CD4-positive, alpha-beta T cell treated with Interleukin-2 at 100 ng/mL for 4 hours (primary cell): ENCODE results near the gene TTC7B.

Experiments used
- DNase-seq: peaks from one replicate; pipeline ENCODE4 v3.0.0-alpha.2; 2020; ENCODE audit warnings: low spot score

TTC7B gene

DNA sequence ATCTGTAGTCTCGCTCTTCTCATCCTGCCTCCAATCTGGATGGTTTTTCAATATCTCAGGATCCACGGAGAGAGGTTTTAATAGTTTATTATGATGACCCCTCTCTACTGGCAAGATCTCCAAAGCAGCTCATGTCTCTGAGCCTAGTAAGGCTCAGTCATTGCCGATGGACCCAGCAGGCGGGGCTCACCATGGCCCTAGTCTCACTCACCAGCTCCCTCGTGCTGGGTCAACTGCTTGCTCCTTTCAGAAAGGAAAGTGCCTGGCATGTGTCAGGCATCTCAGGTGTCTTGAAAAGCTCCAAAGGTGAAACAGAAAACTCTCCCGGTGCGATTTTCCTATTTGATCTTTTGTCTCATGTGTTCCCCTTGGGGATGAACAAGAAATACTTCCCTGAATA, 240.4 kb downstream of the TTC7B start:
- no peak for DNase-seq

DNA sequence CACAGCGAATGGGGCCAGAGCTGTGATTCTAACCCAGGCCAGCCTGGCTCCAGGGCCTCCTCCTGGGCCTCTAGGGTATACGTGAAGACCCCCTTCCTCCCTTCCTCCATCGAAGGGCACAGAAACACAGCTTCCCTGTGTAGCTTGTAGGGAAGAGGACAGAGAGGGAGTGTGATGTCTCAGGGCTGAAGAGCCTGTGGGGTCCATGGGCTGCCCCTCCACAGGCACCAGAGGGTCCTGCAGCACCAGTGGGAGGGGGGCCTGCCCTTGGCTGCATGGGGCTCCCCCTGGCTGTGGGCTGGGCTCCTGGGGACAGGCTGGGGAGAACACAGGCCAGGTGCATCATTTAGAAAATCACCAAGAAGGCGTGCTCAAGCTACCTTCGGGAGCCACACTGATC, 240.9 kb downstream of the TTC7B start:
- DNase-seq, result no peak

DNA sequence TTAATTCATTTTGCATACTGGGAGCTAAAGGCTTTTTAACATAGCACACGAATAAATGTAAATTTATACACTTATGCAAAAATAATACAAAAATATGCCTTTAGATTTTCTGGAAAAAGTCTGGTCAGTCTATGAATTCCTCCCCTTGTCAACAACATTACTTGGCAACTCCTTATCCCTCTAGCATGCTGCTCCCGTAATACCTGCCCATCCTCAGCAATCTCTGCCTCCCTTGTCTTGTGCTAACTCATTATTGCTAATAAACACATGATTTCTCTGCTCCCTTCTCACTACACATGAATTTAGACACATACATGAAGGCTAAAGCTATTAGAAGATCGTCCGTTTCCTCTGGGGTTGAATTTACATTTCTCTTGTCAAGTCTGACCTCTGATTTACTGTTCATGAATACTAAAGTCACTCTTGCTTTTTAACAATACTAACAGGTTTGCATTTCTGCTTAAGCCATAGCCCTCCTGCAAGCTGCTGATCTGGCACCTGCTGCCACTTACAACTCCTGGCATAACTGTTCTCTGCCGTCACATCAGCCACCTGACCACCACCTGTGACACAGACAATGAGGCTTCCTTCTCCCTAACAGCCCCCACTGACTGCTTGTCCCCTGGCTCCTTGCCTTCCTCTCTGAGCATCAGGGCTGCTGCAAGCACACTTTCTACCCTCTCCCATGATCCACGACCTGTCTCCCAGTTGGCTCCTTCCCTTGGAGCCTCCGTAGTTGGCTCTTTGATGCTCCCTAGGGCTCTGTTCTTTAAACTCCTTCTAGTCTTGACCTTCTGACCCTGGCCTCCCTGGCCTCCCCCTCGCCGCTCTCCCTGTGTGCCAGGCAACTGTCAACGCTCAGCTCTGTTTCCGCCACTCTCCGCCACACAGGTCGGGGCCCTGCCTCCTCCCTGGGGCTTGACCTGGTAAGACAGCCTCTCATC, 241.8 kb downstream of the TTC7B start:
- no peak for DNase-seq

DNA sequence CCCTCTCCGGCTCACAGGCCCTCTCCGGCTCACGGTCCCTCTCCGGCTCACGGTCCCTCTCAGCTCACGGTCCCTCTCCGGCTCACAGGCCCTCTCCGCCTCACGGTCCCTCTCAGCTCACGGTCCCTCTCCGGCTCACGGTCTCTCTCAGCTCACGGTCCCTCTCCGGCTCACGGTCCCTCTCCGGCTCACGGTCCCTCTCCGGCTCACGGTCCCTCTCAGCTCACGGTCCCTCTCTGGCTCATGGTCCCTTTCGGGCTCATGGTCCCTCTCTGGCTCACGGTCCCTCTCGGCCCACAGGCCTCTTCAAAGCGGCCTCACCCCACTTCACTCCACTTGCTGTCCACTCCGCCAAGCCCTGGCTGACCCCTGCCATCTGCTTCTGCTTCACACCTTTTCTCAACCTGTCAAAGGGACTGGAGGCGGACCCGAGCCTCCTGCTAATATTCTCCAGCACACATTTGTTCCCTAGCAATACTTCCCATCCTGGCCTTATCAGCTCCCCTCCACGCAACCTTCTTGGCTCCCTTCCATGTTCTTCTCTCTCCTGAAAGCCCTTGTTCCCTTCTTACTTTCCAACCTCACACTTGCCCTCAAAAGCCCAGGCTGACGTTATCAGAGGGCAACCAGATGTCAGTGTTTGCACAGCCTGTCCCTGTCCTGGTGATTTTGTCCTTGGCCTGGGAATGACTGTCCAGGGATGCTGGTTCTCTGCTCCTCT, 242.7 kb downstream of the TTC7B start:
- no peak for DNase-seq

DNA sequence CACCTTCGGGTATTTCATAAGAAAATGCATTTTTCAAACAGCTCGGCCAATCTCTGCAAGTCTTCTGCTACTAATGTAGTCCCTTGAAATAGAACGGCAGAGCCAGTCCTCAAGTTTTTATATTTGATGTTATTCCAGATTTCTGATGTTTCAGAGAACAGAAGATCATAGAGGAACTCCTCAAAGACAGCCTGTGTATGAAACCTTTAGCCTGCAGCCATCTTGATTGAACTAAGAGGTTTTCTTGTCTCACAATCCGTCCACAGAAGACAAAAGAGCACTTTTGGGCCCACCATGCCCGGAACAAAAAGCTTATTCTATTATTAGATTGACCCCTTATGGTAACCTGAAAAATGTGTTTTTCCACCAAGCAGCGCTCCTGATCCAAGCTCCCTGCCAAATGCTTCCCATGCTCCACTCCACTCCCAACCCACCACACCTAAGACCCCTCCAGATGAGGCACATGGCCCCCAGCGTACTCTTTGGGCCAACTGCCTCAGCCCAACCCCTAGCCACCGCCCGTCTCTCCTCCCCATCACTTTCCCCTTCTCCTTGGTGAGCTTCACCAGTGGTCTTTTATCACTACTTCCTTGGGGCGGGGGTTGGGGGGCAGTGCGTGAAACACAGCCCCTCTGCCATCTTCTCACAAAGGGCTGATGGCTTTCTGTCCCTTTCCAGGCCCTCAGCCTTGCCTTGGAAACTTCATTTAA, 243.6 kb downstream of the TTC7B start:
- no peak for DNase-seq

DNA sequence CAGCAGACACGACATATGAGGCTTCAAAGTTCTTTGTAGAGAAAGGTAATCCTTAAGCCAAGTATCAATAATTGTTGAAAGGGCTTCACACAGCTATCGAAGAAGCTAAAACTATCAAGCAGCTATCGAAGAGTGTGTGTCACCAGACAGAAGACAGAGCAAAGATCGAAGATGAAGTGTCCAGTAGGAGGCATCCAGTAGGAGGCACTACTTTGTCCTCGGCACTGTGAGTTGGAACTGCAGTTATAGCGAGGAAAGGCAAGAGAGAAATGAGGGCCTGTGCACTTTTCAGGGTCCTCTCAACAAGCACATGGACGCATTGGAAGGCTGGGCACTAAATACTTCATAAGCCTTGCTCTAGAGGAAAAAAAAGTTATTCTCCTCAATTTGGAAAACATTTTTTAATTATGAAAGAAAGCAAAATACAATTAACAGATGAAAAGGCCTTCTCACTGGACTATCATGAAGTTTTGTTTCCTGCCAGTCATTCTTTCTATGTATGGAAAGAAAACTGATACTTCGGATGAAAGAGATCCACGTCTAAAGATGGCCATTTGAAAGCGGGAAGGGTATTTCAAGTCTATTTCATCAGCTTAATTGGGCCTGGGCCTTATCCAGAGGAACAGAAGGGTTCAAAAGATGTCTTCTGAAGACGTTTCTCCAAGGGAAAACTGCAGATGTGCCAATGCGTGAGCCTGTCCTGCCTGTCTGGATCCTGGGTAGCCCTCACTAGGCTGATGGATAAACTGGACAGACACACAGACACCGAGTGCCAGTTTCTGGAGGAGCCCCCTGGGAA, 244.9 kb downstream of the TTC7B start:
- DNase-seq, result no peak

DNA sequence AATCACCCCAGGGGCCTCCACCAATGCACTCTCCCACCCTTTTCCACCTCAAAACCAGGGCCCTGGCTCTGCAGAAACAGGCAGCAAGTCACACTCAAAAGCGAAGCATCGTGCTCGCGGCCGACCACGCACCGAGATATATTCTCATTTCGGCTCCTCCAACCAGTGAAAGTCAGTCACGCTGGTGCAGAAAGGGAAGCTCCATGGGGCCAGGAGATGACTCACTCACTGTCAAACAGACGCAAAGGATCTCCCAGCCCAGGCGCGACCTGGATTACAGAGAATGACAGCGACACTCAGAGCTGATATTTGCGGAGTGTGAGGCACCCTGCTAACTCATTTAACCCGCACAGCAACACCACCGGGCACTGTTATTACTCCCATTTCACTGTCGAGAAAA, 245.8 kb downstream of the TTC7B start:
- no peak for DNase-seq

DNA sequence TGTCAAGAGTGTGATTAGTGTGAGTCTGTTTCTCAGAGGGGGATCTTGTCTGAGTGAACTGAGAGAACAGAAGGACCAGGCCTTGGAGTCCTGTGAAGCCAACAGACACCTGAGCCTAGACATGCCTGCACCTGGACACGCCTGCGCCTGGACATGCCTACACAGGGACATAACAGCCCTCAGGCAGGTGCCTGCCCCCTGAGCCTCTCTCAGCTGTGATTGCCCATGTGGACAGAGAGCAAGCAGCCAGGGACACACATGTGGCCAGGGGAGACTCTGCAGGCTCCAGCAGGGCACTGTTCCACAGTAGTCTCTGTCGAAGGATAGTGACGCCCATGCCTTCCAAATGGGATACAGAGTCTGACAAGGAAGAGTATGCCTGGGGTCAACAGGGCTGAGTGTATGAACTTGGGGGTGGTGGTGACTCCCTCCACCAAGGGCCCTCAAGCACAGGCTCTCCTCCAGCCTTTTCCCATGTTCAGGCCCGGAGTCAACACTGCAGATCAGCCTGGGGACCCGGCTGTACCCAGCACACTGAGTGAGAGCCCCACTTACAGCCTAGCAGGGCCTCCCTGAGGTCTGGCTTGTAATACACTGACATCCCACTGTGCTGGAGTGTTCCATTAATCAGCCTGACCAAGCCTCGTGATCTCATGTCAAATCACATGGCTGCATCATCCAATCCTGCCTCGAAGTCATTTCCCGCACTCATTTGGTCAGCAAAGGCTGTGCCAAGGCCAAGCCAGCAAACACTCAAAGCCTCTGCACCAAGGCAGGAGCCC, 246.4 kb downstream of the TTC7B start:
- DNase-seq, result no peak

DNA sequence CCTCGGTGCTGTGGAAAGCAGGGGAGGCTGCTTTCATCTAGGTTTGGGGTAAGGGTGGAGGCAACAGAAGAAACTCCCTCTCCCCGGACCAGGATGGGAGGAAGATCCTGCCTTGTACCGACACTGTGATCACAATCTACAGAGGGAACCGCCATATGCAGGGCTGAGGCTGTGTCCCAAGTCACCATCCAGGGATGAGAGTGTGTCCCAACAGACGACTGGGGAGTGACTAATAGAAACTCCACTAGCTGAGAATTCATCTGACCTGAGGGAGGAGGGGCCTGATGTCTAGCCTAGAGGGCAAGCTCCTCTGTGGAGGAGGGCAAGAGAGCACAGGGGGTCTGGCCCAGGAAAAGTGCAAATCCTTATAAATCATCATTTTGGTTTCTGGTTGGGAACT, 247.0 kb downstream of the TTC7B start:
- no peak for DNase-seq

DNA sequence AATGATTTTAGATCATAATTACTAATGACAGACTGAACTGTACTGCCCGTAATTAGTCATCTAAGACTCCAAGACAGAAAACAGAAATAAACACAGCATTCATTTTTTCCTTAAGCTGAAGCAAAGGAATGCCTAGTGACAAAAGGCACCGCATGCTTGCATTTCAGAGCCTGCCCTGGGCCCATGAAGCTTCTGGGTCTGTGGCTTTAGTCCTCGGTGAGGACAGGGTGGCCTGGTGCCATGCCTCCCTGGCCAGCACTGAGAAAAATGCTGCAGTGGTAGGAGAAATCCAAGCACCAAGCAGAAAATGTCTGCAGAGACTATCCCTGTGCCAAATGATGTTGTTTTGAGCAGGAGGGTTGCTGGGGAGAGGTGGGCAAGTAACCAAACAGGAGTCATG, 247.8 kb downstream of the TTC7B start:
- DNase-seq, result no peak

DNA sequence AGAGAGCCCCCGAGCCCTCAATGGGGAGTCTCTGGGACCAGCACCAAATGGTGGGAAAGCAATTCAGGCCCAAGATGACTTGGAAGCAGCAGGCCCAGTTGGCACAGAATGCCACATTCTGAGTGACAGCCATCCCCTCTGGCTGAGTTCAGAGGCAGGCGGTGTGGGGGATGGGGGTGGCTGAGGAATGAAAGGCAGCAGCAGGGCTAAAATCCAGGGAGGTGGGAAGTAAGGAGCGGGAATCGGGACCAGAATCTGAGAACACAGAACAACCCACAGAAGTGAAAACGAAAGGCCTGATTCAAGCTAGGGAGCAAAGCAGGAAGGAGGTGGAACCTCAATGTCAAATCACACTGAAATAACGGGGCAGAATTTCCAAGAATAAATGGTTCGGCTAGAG, 248.2 kb downstream of the TTC7B start:
- no peak for DNase-seq

DNA sequence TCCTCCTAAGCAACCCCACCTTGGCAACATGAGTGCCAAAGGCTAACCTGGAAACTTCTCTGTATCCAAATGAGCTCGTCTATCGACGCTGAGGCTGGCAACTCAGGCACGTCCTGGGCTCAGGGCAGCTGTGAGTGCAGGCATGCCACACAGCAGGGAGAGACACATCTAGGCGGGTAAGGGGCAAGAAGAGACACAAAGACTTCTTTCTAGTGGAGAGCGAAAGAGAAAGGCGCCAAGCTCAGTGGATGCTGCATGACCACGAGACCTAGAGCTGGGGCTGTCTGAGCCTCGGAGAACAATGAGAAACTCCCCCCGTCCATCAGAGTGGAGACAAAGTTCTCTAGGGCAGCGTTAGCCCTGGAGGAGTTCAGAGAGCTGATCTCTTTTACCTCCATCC, 249.0 kb downstream of the TTC7B start:
- DNase-seq, result no peak

DNA sequence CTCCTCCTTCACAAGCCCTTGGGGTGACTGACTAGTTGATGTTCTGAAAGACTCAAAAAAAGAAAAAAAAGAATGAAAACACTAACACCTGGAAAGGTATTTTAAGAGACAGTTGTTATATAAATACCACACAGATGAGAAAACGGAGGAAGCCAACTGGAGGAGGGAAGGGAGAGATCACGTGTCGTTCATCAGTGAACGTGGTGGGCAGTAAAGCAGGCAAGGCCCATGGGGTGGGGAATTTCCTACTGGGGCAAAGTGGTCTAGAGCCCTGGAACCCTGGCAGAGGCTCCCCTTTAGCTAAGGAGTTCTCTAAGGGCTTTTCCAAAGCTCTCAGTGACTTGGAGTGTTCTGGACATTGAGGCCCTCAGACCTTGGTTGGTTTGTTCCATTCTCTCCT, 249.7 kb downstream of the TTC7B start:
- DNase-seq, result no peak

DNA sequence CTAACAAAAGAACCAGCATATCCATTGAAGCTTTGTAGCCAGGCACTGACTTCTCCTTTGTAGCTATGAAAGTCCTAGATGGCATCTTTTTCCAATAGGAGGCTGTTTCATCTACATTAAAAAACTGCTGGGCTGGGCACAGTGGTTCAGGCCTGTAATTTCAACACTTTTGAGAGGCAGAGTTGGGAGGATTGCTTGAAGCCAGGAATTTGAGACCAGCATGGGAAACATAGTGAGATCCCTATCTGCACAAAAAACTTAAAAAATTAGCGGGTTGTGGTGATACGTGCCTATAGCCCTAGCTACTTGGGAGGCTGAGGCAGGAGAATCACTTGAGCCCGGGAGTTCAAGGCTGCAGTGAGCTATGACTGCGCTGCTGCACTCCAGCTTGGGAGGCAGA, 251.7 kb downstream of the TTC7B start:
- DNase-seq, result no peak

DNA sequence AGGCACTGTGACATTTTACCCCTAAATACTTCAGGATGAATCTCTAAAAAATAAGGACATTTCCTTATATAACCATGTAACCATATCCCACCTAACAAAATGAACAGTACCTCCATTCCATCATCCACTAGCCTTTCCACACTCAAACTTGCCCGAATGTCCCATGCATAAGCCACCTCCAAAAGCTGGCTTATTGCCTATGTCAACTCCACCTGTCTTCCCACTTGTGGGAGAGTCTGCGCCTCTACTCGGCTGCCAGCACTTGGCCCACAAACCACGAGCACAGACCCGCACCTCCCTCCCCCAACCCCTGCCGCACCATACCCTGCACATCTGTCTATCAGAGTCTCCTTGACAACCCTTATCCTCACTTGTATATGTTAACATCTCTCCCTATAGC, 253.6 kb downstream of the TTC7B start:
- DNase-seq, result no peak

DNA sequence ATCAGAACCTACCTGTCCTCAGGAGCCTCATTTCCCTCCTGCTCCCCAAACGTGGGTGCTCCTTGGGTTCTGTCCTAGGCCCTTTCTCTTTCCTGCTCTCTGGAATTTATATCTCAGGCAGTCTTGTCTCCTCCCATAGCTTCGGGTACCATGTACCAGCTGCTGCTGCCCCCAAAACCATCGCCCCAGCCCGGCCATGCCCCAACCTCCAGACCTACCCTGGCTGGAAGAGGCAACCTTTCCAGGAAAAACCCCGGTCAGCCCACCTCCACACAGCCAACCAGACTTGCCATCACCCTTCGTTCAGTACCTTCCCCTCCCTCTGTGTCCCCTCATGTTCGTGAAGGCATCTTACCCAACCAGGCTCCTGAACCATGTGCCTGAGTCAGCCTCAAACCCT, 254.3 kb downstream of the TTC7B start:
- DNase-seq, result no peak

DNA sequence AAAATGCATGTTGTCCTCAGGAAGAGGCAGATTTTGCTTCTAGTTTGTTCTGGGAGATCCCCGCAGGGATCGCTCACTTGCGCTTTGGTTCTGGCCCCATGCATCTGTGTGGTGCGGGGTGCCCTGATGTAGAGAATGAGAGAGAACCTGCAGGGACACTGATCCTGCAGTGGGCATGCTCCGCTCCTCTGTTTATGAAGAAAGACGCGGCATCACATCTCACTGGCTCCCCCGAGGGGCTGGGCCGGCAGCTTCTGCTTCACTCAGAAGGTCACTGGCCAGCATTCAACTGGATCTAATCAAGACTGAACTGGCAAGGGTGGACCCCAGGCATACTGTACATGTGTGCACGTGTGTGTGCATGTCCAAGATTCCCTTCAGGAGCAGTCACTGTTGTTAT, 255.2 kb downstream of the TTC7B start:
- DNase-seq, result no peak

DNA sequence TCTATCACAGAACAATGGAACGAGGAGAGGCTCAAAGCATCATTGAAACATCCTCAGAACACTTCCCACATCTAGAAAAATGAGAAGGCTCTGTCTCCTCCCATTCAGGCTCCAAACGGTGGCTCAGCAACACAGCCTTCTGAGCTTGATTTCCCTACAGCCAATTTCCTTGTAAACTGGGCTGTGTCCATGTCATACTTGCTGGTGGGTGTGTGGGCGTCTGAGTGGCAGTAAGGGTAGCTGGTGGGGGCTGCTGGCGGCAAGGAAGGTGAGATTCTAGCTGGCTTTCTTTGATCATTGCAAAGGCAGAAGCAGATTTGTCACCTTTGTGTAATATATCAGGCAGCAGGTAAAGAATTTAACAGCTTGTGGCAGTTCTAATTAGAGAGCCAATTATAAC, 255.7 kb downstream of the TTC7B start:
- no peak for DNase-seq

DNA sequence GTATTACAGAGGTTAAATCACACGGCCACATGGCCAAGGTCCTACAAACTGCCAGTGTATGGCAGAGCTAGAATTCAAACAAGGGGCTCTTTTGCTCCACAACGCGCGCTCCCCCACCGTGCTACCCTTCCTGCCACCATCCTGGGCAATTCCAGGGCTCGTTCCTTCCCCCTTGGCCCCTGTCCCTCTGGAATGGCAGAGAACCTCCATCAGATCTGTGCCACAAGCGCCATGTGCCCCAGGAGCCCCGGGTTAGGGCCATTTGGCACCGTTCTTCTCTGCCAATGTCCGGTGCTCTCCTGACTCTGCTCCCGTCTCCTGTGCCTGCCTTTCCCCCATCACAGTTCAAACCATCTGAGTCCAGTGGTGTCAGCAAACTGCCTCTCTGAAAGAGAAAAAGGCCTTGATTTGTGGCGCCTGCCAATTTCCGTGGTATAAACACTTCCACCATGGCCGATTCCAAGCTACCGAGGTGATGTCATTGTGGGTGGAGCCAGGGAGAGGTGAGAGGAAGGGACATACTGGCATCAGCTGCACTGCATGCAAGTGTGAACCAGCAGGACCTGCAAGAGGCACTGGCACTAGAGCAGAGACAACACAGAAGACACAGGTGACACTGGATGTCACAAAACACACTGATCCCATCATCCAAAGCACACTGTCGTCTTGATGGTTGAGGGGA, 256.3 kb downstream of the TTC7B start:
- DNase-seq, result no peak

DNA sequence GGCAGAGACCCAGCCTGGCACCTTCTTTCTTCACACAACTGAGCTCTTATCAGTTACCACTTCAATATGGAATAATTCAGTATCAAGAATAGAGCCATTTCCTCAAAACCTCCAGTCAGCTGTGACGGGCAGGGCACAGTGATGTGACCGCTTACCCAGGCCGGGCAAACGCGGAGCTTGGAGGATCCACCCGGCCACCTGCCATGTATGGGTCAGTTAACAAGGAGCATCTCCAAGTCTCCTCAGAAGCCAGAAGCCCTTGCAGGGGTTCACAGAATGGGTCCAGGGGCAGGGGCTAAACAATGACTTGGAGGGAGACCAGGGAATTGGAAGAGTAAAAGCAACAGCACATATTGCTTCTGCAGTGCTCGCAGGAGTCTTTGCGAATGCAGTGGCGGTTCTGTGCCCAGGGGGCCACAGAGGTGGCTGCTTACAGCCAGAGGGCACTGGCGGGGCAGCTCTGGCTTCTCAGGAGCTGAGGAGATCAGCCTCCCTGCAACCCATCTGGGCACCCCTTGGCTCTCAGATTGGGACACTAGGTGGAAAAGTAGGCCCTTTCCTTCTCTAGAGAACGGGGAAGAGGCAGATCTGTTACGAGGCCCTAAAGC, 257.1 kb downstream of the TTC7B start:
- DNase-seq, result no peak
